Measurements from ENCODE around the gene NRG3. TPM values are rescaled to one million over a fixed set of nuclear protein-coding genes. Genes with fewer than 3 reads are reported as not detected.
"Not testable (repeated sequence)": the region's sequence is repeated elsewhere in the genome, so short reads cannot be mapped to it uniquely, and the experiment has no call there.

Gene NRG3
- total RNA-seq, 1 donor from 2014 or later, result 0.74 TPM

GRCh38 chr10:82980321-82980720 is 1105.3 kb downstream of the NRG3 start:
- Mint-ChIP-seq H3K36me3 (no peaks in the 10 kb centered on the region), H3K9me3 (no peaks in the 10 kb centered on the region), H3K27ac (no peak overlapping the region), H3K4me3 (no peak overlapping the region), H3K27me3 (ENCODE audit: low read depth) (no peaks in the 10 kb centered on the region), H3K4me1 (peaks cover 11% of the 10 kb centered on the region)
- TF ChIP-seq CTCF (IDR thresholded peaks at IDR 0.05; ENCODE audit: unreplicated experiment), result no peak
- DNase-seq (ENCODE audit: low spot score in 2 of 2, unreplicated experiment in 2 of 2), result no peak

- no peak overlapping the region for H3K27ac Mint-ChIP-seq
- no peak overlapping the region for H3K4me3 Mint-ChIP-seq
- no peaks in the 10 kb centered on the region for H3K9me3 Mint-ChIP-seq
- no peak for TF ChIP-seq CTCF (IDR thresholded peaks at IDR 0.05; ENCODE audit: unreplicated experiment)
- H3K36me3 Mint-ChIP-seq, result no peaks in the 10 kb centered on the region
- no peak for DNase-seq (ENCODE audit: low spot score in 2 of 2, unreplicated experiment in 2 of 2)
- peaks cover 4% of the 10 kb centered on the region for H3K27me3 Mint-ChIP-seq (ENCODE audit: low read depth)
- peaks cover 11% of the 10 kb centered on the region for H3K4me1 Mint-ChIP-seq
Observed at GRCh38 chr10:82981137-82981723, 1106.2 kb downstream of the NRG3 start.

DNA sequence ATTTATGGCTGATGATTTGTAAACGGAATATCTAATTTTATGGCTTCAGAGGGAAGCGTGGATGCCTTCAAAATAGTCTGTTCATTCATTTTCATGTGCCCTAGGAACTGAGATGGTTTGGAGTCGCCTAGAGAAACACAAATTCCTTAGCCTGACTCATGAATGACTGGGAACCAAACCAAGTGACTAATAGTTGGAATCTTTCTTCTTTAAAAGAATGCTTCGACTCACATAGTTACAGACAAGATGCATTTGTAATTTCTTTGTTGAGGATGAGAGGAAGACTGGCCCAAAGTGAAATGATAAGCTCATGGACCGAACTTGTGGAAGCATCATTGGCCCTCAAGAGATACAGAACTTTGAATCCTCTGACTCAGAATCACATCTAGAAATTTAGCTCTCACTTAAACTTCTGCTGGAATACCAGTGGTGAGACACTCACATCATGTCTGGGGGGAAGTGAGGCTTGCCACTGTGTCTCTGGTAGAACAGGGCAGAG is 1107.2 kb downstream of the NRG3 start:
- Mint-ChIP-seq H3K9me3 (no peaks in the 10 kb centered on the region), H3K36me3 (no peaks in the 10 kb centered on the region), H3K27me3 (ENCODE audit: low read depth) (peaks cover 7% of the 10 kb centered on the region), H3K27ac (no peak overlapping the region), H3K4me1 (peaks cover 11% of the 10 kb centered on the region), H3K4me3 (no peak overlapping the region)
- TF ChIP-seq CTCF (IDR thresholded peaks at IDR 0.05; ENCODE audit: unreplicated experiment), result no peak
- no peak for DNase-seq (ENCODE audit: low spot score in 2 of 2, unreplicated experiment in 2 of 2)

GRCh38 chr10:82986216-82986615 is 1111.2 kb downstream of the NRG3 start:
- TF ChIP-seq CTCF (IDR thresholded peaks at IDR 0.05; ENCODE audit: unreplicated experiment), result no peak
- no peak for DNase-seq (ENCODE audit: low spot score in 2 of 2, unreplicated experiment in 2 of 2)
- no peaks in the 10 kb centered on the region for H3K36me3 Mint-ChIP-seq
- no peak overlapping the region for H3K4me3 Mint-ChIP-seq
- no peaks in the 10 kb centered on the region for H3K9me3 Mint-ChIP-seq
- H3K27me3 Mint-ChIP-seq (ENCODE audit: low read depth), result peaks cover 7% of the 10 kb centered on the region
- peaks cover 2% of the 10 kb centered on the region for H3K4me1 Mint-ChIP-seq
- H3K27ac Mint-ChIP-seq, result no peak overlapping the region

GRCh38 chr10:83006479-83006878 is 1131.5 kb downstream of the NRG3 start:
- H3K36me3 Mint-ChIP-seq; H3K9me3 Mint-ChIP-seq; H3K27ac Mint-ChIP-seq; H3K4me1 Mint-ChIP-seq; H3K27me3 Mint-ChIP-seq (ENCODE audit: low read depth); DNase-seq (ENCODE audit: low spot score in 2 of 2, unreplicated experiment in 2 of 2); H3K4me3 Mint-ChIP-seq: not testable (repeated sequence)

GRCh38 chr10:83007510-83007909 is 1132.5 kb downstream of the NRG3 start:
- no peak for TF ChIP-seq CTCF (IDR thresholded peaks at IDR 0.05; ENCODE audit: unreplicated experiment)
- DNase-seq (ENCODE audit: low spot score in 2 of 2, unreplicated experiment in 2 of 2), result no peak
- Mint-ChIP-seq H3K4me1 (peaks cover 4% of the 10 kb centered on the region), H3K27ac (no peak overlapping the region), H3K27me3 (ENCODE audit: low read depth) (no peaks in the 10 kb centered on the region), H3K9me3 (no peaks in the 10 kb centered on the region), H3K36me3 (no peaks in the 10 kb centered on the region), H3K4me3 (no peak overlapping the region)

Data from mesothelial cell of epicardium (in vitro differentiated cells).